D721Med (cell line): ENCODE data around the gene SMAD6.

Source experiments
- DNase-seq: peaks from one replicate; pipeline ENCODE4 v3.0.0; 2011; ENCODE audit warnings: low spot score; ENCODE audit not compliant: insufficient read length
- FAIRE-seq: peaks from 2 replicates; lab custom pipeline; 2011; peaks lifted over from hg19 to GRCh38; lab: Jason Lieb, UNC
- TF ChIP-seq, protein P1 (sequence below): IDR thresholded peaks from 2 replicates; pipeline ENCODE4 v1.5.1; 2012; ENCODE audit warnings: mild to moderate bottlenecking, control low read depth; ENCODE audit not compliant: insufficient read depth; ENCODE audit errors: missing control alignments

Gene SMAD6

DNA sequence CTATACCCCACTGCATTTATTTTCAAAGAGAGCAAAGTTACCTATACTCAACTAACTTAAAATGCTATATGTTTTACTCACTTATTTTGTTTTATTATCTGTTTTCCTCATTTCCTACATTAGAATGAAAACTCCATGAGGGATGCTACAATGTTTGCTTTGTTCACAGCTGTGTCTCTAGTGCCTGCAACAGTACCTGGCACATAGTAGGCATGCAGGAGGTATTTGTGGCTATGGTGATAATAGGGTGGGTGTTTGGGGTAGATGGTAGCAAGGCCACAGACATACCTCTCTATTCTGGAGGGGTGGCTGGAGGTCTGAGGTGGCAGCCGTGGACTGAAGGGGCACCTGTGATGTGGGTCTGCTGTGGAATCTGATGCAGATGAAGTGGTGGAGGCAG lies 24.7 kb upstream of the SMAD6 start:
- no peak for DNase-seq
- TF ChIP-seq, protein P1, sequence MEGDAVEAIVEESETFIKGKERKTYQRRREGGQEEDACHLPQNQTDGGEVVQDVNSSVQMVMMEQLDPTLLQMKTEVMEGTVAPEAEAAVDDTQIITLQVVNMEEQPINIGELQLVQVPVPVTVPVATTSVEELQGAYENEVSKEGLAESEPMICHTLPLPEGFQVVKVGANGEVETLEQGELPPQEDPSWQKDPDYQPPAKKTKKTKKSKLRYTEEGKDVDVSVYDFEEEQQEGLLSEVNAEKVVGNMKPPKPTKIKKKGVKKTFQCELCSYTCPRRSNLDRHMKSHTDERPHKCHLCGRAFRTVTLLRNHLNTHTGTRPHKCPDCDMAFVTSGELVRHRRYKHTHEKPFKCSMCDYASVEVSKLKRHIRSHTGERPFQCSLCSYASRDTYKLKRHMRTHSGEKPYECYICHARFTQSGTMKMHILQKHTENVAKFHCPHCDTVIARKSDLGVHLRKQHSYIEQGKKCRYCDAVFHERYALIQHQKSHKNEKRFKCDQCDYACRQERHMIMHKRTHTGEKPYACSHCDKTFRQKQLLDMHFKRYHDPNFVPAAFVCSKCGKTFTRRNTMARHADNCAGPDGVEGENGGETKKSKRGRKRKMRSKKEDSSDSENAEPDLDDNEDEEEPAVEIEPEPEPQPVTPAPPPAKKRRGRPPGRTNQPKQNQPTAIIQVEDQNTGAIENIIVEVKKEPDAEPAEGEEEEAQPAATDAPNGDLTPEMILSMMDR = no peak
- no peak for FAIRE-seq

DNA sequence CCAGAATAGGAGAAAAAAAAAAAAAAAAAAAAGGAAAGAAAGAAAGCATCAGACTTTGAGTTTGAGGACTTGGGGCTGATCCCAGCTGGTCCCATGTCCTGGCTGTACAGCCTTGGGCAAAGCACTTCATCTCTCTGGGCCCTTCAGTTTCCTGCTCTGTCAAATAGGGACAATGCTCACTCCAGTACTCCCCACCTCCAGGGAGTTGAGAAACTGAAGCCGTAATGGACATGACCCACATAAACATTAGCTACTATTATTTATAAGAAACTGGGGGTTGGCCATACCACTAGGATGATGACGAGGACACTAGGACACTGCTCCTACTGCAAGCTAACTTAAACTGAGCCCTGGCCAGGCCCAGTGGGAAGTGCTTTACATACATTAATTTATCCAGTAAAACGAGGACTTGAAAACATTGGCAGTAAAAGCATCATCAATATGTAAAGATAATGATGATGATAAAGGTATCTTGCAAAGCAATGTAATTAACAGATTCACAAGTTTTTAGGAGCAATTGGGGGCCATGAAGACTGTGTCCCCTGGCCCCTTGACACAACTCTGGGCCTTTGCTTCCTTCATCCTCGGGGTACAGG lies 22.9 kb upstream of the SMAD6 start:
- no peak for FAIRE-seq
- TF ChIP-seq, protein P1 = no peak
- no peak for DNase-seq

DNA sequence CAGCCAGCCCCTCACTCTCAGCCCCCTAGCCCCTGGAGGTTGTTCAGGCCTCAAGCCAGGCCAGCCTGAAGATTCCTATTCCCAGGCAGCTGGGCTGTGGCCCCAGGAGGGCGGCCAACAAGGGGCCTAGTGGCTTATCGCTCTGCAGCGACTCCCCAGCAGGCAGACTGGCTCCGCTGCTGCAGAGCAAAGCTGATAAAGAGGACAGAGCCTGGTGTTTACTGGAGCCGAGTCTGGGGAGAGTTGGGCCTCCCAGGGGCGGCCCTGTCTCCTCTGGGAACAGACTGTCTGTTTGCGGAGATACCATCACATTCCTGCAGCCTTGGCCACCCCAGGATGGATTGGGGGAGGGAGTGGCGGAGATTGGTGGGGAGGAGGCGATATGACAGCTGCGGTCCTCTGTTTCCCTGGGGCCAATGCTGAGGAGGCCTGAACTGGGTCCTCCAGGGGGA lies 22.4 kb upstream of the SMAD6 start:
- FAIRE-seq = no peak
- TF ChIP-seq, protein P1 = no peak
- no peak for DNase-seq

DNA sequence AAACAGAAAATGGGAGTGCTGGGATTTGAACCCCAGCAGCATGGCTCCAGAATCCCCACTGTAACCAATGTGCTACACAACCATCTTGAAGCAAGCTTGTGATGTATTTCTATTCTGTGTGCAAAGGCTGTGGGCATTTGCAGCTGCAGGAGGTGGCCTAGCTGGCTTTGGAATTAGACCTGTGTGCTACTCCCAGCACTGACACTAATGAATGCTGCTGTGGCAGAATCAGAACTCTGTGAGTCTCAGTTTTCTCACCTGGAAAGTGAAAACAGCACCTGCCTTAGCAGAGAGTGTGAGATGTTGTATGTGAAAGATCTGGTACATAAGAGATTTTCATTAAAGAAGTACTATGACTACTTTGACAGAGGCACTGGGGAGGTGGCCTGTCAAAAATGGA lies 21.5 kb upstream of the SMAD6 start:
- no peak for DNase-seq
- TF ChIP-seq, protein P1 = no peak
- no peak for FAIRE-seq

DNA sequence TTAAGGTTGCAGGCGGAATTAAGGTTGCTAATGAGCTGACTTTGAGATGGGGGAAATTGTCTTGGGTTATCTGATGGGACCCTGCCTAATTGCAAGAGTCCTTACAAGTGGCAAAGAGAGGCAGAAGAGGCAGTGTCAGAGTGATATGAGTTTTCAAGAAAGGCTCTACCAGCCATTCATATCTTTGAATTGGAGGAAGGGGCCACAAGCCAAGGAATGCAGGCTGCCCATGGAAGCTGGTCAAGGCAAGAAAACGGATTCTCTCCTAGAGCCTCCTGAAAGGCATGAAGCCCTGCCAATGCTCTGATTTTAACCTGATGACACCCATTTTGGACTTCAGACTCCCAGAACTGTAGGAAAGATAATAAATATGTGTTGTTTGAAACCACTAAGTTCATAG lies 20.6 kb upstream of the SMAD6 start:
- FAIRE-seq (no peak), DNase-seq (no peak)
- TF ChIP-seq, protein P1 = no peak

DNA sequence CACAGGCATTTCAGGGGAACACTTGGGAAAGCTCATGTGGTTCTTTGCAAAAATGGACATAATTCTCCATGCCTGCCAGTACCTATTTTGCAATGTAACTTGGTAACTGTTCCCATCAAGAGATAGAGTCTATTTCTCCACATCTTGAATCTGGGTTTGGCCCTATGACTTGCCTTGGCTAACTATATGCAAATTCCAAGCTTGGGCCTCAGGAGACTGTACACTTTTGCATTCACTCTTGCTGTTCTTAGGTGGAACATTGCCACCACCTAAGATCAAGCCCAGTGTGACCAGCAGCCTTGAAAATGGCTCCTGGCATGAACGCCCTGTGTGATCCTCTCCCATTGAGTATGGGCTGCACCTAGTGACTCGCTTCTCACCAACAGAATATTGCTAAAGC lies 19.8 kb upstream of the SMAD6 start:
- DNase-seq (no peak), FAIRE-seq (no peak)
- TF ChIP-seq, protein P1 = no peak

DNA sequence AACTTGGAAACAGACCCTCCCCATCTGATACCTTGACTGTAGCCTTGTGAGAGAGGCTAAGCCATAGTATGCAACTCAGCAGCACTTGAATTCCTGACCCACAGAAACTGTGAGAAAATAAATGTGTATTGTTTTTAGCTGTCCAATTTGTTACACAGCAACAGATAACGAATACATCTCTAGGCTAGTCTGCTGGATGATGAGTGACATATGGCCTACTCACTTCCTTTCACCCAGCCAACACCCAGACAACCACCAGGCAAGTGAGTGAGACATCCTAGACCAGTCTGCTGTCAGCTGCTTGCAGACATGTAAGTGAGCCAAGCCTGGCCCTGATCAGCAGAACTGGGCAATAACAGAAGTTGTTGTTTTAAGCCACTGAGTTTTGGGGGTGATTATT lies 19.2 kb upstream of the SMAD6 start:
- TF ChIP-seq, protein P1 = no peak
- FAIRE-seq (no peak), DNase-seq (no peak)
